CD14-positive monocyte (primary cell): ENCODE results near the gene OPN3. TPM values are rescaled to one million over a fixed set of nuclear protein-coding genes. Genes with fewer than 3 reads are reported as not detected.
"Not testable (repeated sequence)": the region's sequence is repeated elsewhere in the genome, so short reads cannot be mapped to it uniquely, and the experiment has no call there.

Source experiments
- DNase-seq, 3 donors: peaks; one replicate each; pipeline ENCODE4 v3.0.0-alpha.2; 2011 to 2022
- H2AFZ ChIP-seq: 2 replicates; pipeline ENCODE4 v1.6.0; 2012; ENCODE audit warnings: mild to moderate bottlenecking, low read depth, low read length, inconsistent platforms; ENCODE audit not compliant: insufficient read depth, poor library complexity, severe bottlenecking
- H3K27ac ChIP-seq, 2 donors: 1 replicate in 1 of 2; 2 replicates in 1 of 2; pipeline ENCODE4 v1.5.1; 2012 to 2013; ENCODE audit warnings: low read length in 2 of 2, control low read depth in 1 of 2, inconsistent platforms in 1 of 2, low read depth in 1 of 2, mild to moderate bottlenecking in 1 of 2
- H3K27me3 ChIP-seq, 2 donors: one replicate each; pipeline versions ENCODE4 v1.6.0 to v1.6.1; 2011 to 2013; ENCODE audit warnings: low read length in 2 of 2; ENCODE audit not compliant: control insufficient read depth in 2 of 2, insufficient read depth in 2 of 2
- H3K36me3 ChIP-seq, 2 donors: replicated peaks in 1 of 2; 1 replicate in 1 of 2; 2 replicates in 1 of 2; pipeline versions ENCODE4 v1.5.1 to v1.6.1; 2012 to 2013; ENCODE audit warnings: low read length in 2 of 2, control low read depth in 1 of 2, inconsistent platforms in 1 of 2, mild to moderate bottlenecking in 1 of 2; ENCODE audit not compliant: insufficient read depth in 2 of 2, control insufficient read depth in 1 of 2
- H3K4me1 ChIP-seq, 2 donors: 1 replicate in 1 of 2; 2 replicates in 1 of 2; pipeline versions ENCODE4 v1.5.1 to v1.6.1; 2012 to 2013; ENCODE audit warnings: low read length in 2 of 2, control low read depth in 1 of 2, inconsistent platforms in 1 of 2, mild to moderate bottlenecking in 1 of 2, moderate library complexity in 1 of 2; ENCODE audit not compliant: insufficient read depth in 2 of 2, control insufficient read depth in 1 of 2
- H3K4me2 ChIP-seq: replicated peaks from 2 replicates; pipeline ENCODE3; 2012; ENCODE audit warnings: low read length, moderate library complexity, mild to moderate bottlenecking; ENCODE audit not compliant: poor library complexity, severe bottlenecking; ENCODE audit errors: extremely low read depth
- H3K4me3 ChIP-seq, 3 experiments: fragments of 200-600 bp in 1 of 3; sonication (generic) in 1 of 3; replicated peaks in 1 of 3; 1 replicate in 2 of 3; 2 replicates in 1 of 3; pipeline ENCODE4 v1.5.1; 2011 to 2013; ENCODE audit warnings: low read length in 3 of 3, mild to moderate bottlenecking in 3 of 3, control low read depth in 2 of 3, low read depth in 2 of 3, inconsistent platforms in 1 of 3, moderate library complexity in 1 of 3
- H3K79me2 ChIP-seq: 2 replicates; pipeline ENCODE4 v1.6.0; 2012; ENCODE audit warnings: mild to moderate bottlenecking, control low read depth, inconsistent platforms, low read length, moderate library complexity; ENCODE audit not compliant: insufficient read depth
- H3K9ac ChIP-seq: 2 replicates; pipeline ENCODE4 v1.6.0; 2017; ENCODE audit warnings: low read length, mild to moderate bottlenecking; ENCODE audit not compliant: insufficient read depth, poor library complexity, severe bottlenecking
- H3K9me3 ChIP-seq, 2 donors: replicated peaks in 1 of 2; 1 replicate in 1 of 2; 2 replicates in 1 of 2; pipeline versions ENCODE4 v1.5.1 to v1.6.1; 2012 to 2013; ENCODE audit warnings: low read length in 2 of 2, control low read depth in 1 of 2; ENCODE audit not compliant: control insufficient read depth in 1 of 2, insufficient read depth in 1 of 2
- H4K20me1 ChIP-seq: 2 replicates; pipeline ENCODE4 v1.6.0; 2012; ENCODE audit warnings: mild to moderate bottlenecking, low read length, control low read depth, moderate library complexity; ENCODE audit not compliant: insufficient read depth
- H3K27ac Mint-ChIP-seq, 7 donors: one replicate each; pipeline ENCODE4 v1.8.0; 2020; ENCODE audit warnings: mild to moderate bottlenecking in 7 of 7, mixed read lengths in 7 of 7, moderate library complexity in 6 of 7, inconsistent platforms in 2 of 7
- H3K27me3 Mint-ChIP-seq, 3 donors: one replicate each; pipeline ENCODE4 v1.8.0; 2021 to 2022; ENCODE audit warnings: low read depth in 3 of 3, mild to moderate bottlenecking in 3 of 3, mixed read lengths in 3 of 3, moderate library complexity in 3 of 3, inconsistent platforms in 1 of 3
- H3K36me3 Mint-ChIP-seq, 2 donors: one replicate each; pipeline ENCODE4 v1.8.0; 2020; ENCODE audit warnings: mixed read lengths in 2 of 2, inconsistent platforms in 1 of 2, mild to moderate bottlenecking in 1 of 2
- H3K4me1 Mint-ChIP-seq: one replicate; pipeline ENCODE4 v1.8.0; 2020; ENCODE audit warnings: mild to moderate bottlenecking, mixed read lengths
- H3K4me3 Mint-ChIP-seq, 2 donors: one replicate each; pipeline ENCODE4 v1.8.0; 2020; ENCODE audit warnings: mild to moderate bottlenecking in 2 of 2, mixed read lengths in 2 of 2, moderate library complexity in 1 of 2
- H3K9me3 Mint-ChIP-seq, 7 donors: one replicate each; pipeline ENCODE4 v1.8.0; 2020 to 2022; ENCODE audit warnings: mixed read lengths in 7 of 7, mild to moderate bottlenecking in 6 of 7, moderate library complexity in 6 of 7, inconsistent platforms in 2 of 7
- WGBS: methylation state at CpG from one replicate; pipeline ENCODE4 v1.1.5; 2013; ENCODE audit warnings: missing lambda C conversion rate; ENCODE audit not compliant: insufficient coverage; 5-methylcytosine and 5-hydroxymethylcytosine counted together
- intact Hi-C, 2 donors: fragments of 100-400 bp; cut with micrococcal nuclease; formaldehyde crosslinking; loops; one replicate each; pipeline versions ENCODE4 v1.15.0 to v1.15.1; 2023
- polyA plus RNA-seq, 3 donors: library from polyadenylated mRNA; depleted of rRNA in 1 of 3; unstranded in 2 of 3; stranded (reverse) in 1 of 3; fragments of 300-500 nt in 2 of 3; fragments of >200 nt in 1 of 3; fragmentation: Illumina TruSeq in 2 of 3; gene quantifications; 1 replicate in 2 of 3; 2 replicates in 1 of 3; pipeline ENCODE4 v1.2.3, GENCODE V29; 2012 to 2021
- TF ChIP-seq, protein P1 (sequence below): fragments of 200-600 bp; IDR thresholded peaks from one replicate; pipeline ENCODE4 v1.8.0; 2022; ENCODE audit warnings: antibody characterized with exemption, mild to moderate bottlenecking

The OPN3 gene
- polyA plus RNA-seq, 3 donors, result 14.5 to 56.1 (median 55.2) TPM

DNA sequence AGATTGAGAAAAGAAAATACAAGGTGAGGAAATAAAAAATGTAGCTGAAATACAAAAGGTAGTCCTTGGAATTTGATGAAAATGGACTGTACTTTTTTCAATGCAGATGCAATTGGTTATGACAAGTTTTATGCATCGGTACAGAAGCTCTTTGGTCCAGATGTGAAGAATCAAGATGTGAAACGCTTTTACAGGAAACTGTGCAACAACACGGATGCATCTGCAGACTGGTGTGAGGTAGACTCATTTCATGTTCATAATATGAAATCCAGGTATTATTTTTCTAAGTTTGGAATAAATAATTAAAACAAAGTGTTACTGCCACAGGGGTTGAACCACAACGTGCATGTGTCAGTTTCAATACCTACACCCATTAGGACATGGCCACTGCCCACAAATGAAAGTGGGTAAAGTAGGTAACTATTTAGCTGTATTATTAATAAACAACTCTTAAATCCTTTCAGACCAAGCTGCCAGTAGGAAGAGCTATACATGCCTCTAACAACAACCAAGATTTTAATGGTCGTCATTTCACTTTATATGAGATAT is 20.3 kb upstream of the OPN3 start:
- no peak overlapping the region for H3K4me3 ChIP-seq
- no peak overlapping the region for H3K27ac ChIP-seq
- H3K4me2 ChIP-seq, result no peak overlapping the region
- no peaks in the 10 kb centered on the region for H3K4me1 ChIP-seq
- H3K27ac Mint-ChIP-seq, result no peak overlapping the region
- H3K27me3 ChIP-seq, result no peaks in the 10 kb centered on the region
- H3K27me3 Mint-ChIP-seq, result peaks cover 0 to 8% (median 2%) of the 10 kb centered on the region in 3 donors
- no peak overlapping the region for H2AFZ ChIP-seq
- intact Hi-C loops, result no loop called here
- no peak overlapping the region for H3K9ac ChIP-seq
- H3K36me3 Mint-ChIP-seq, result no peaks in the 10 kb centered on the region
- DNase-seq, result no peak
- peaks cover 4% of the 10 kb centered on the region for H3K4me1 Mint-ChIP-seq
- no peaks in the 10 kb centered on the region for H4K20me1 ChIP-seq
- H3K36me3 ChIP-seq, result no peaks in the 10 kb centered on the region
- H3K9me3 ChIP-seq, result no peaks in the 10 kb centered on the region
- no peaks in the 10 kb centered on the region for H3K79me2 ChIP-seq
- 100% methylated on average over 1 of the region's 5 CpGs for WGBS
- no peak overlapping the region for H3K4me3 Mint-ChIP-seq
- TF ChIP-seq, protein P1, sequence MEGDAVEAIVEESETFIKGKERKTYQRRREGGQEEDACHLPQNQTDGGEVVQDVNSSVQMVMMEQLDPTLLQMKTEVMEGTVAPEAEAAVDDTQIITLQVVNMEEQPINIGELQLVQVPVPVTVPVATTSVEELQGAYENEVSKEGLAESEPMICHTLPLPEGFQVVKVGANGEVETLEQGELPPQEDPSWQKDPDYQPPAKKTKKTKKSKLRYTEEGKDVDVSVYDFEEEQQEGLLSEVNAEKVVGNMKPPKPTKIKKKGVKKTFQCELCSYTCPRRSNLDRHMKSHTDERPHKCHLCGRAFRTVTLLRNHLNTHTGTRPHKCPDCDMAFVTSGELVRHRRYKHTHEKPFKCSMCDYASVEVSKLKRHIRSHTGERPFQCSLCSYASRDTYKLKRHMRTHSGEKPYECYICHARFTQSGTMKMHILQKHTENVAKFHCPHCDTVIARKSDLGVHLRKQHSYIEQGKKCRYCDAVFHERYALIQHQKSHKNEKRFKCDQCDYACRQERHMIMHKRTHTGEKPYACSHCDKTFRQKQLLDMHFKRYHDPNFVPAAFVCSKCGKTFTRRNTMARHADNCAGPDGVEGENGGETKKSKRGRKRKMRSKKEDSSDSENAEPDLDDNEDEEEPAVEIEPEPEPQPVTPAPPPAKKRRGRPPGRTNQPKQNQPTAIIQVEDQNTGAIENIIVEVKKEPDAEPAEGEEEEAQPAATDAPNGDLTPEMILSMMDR, result no peak
- H3K9me3 Mint-ChIP-seq, result peaks cover 0 to 4% (median 0%) of the 10 kb centered on the region in 7 donors

DNA sequence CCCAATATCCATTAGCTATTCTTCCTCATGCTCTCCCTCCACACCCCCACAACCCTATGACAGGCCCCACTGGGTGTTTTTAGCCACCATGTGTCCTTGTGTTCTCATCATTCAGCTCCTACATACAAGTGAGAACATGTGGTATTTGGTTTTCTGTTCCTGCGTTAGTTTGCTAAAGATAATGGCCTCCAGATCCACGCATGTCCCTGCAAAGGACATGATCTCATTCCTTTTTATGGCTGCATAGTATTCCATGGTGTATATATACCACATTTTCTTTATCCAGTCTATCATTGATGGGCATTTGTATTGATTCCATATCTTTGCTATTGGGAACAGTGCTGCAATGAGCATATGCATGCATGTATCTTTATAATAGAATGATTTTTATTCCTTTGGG is 18.8 kb upstream of the OPN3 start:
- H3K4me3 ChIP-seq, H3K4me2 ChIP-seq, H3K9me3 Mint-ChIP-seq, H3K36me3 Mint-ChIP-seq, H3K27me3 Mint-ChIP-seq, H3K27ac ChIP-seq, H3K9ac ChIP-seq, H4K20me1 ChIP-seq, H3K4me1 ChIP-seq, H3K4me3 Mint-ChIP-seq, intact Hi-C loops, H3K4me1 Mint-ChIP-seq, H3K9me3 ChIP-seq, H3K79me2 ChIP-seq, H3K27me3 ChIP-seq, H3K27ac Mint-ChIP-seq, H3K36me3 ChIP-seq, H2AFZ ChIP-seq, DNase-seq: not testable (repeated sequence)
- WGBS, result no CpG with 5 or more reads among the region's 2 CpGs
